HG03460 (cell line): ENCODE results near the gene MXRA7.
A peak's percentile ranks its signal among the peaks of the same experiment; 100 is the strongest.

Source experiments
- ATAC-seq: cut with Tn5 transposase; IDR thresholded peaks from one replicate; pipeline ENCODE4 v1.9.1; 2021; ENCODE audit not compliant: unreplicated experiment

The MXRA7 gene

DNA sequence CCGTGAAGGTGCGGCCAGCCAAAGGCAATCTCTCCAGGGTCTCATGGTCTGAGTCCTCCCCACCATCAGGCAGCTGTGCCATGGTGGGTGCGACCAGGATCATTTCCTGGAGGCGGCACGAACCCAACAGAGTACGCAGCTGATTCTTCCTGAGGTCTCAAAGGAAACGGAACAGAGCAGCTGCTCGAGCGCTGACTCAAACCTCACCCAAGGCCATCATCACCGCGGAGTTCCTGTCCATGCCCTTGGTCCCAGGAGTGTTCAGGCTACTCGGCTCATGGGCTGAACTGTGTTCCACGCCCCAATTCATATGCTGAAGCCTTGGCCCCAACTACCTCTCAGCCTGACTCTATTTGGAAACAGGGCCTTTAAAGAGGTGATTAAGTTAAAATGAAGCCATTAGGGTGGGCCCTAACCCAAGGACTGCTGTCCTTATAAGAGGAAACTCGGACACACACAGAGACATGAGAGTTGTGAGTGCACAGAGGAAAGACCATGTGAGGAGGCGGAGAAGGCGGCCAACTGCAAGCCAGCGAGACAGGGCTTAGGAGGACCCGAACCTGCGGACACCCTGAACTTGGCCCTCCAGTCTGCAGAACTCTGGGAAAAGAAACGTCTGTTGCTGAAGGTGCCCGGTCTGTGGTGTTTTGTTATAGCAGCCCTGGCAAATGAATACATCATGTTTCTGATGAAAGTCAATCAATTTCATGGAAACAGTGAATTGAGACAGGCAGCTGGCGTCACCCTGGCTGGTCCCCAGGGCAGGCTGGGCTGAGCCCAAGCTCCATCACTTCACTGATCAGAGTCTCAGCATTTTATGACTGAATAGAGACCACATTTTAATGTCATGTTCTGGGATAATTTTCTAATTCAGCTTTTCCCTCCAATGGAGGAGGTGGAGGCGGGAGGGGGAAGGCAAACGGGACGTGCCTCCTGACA lies 13.7 kb downstream of the MXRA7 start:
- ATAC-seq, result peak; percentile 70

DNA sequence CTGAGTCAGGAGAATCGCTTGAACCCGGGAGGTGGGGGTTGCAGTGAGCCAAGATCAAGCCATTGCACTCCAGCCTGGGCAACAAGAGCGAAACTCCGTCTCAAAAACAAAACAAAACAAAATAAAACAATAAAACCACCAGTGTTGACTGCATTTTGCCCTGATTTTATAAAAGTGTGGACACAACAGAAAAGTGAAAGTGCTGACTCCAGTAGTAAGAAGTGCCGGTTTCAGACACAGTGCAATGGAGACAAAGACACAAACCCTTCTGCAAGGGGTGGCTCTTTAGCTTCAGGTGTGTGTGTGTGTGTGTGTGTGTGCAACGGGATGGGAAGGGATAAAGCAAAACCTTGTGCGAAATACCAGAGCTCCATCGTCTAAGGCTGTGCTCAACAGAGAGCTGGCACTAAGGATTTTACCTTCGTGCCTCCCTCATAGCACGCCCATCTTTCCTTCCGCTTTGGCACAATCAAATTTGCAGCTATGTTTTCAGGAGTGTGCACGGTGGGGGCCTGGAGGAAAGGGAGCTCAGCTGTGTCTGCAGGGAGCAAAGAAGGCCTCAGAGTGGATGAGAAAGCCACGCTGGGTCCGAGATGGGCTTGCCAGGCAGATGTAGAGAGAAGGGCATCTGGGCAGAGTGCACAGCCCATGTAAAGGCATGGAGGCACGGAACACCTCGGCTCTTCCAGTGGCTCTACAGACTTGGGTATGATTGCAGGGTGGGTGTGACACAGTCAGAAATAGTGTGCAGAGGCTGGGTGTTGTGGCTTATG lies 15.5 kb downstream of the MXRA7 start:
- no peak for ATAC-seq

- no peak for ATAC-seq
Measured at GRCh38 chr17:76691379-76692191, 19.2 kb downstream of the MXRA7 start.

DNA sequence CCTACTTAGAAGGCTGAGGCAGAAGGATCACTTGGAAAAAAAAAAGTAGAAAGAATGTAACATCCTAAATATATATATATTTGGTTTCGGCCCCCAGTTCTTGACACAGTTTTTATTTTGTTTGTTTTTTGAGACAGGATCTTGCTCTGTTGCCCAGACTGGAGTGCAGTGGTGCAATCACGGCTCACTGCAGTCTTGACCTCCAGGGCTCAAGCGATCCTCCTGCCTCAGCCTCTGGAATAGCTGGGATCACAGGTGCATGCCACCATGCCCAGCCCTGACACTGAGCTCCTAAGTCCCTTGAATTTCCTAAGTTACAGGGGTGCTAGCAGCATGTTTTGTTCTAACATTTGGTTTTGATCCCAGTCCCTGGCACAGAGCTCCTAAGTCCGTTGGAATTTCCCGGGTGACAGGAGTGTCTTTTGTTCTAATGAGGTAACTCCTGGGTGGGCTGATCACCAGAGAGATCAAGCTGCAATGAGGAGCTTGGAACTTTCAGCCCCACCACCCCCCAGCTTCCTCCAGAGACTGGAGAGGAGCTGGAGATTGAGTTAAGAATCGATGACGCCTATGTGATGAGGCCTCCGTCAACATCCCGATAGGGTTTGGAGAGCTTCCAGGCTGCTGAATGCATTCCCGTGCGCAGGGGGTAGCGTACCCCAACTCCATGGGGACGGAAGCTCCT lies 20.0 kb downstream of the MXRA7 start:
- no peak for ATAC-seq

- no peak for ATAC-seq
Measured at GRCh38 chr17:76689859-76690258, 20.9 kb downstream of the MXRA7 start.

- no peak for ATAC-seq
Measured at GRCh38 chr17:76688165-76688622, 22.6 kb downstream of the MXRA7 start.

- no peak for ATAC-seq
Measured at GRCh38 chr17:76687298-76688164, 23.2 kb downstream of the MXRA7 start.

DNA sequence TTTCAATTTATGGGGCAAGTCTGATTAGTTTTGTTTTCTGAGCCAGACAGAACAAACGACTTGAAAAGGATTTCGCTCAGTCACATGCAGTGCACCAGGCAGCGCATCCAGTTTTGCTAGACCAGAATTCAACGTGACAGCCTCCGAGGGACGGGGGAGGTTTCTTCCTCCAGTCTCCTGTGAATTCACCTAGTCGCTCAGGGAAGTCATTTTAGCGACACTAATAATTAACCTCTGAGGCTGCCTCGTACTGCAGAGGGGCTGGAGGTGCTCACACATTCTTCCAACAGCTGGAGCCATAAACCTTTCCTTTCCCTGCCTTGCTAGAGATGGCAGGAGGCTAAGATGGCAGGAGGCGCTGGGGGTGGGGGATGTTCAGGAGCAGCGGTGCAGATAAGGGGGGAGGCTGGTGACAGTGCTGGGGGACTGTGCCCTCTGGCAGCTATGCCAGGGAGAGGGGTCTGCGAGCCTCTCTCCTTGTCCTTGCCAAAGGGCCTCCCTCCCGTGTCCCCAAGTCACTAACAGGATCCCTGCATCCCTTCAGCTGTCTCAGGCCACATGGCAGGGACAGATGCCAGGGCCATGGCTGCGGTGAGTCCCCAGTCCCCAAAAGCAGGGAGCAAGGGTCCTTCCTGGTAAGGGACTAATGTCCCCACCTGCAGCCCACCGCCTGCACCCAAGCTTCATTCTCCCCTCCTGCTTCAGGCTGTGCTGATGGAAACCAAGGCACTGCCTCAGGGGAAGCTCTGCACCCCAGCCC lies 24.0 kb downstream of the MXRA7 start:
- ATAC-seq, result no peak

DNA sequence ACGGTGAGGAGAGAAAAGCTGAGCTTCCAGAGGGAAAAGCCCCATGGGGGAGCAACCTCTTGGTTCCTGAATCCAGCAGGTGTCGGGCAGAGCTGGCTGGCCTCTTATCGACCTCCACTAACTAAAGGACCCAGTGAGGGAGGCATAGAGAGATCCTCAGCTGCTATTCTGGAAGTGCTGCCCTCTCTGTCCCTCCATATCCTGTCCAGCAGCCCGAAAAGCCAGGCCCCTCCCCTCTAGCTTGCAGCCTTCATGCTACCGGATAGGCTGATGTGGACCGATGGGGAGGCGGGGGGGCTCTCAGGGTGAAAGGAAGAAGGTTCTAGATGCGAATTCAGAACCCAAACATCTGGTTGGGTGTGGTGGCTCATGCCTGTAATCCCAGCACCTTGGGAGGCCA lies 24.9 kb downstream of the MXRA7 start:
- ATAC-seq, result no peak

DNA sequence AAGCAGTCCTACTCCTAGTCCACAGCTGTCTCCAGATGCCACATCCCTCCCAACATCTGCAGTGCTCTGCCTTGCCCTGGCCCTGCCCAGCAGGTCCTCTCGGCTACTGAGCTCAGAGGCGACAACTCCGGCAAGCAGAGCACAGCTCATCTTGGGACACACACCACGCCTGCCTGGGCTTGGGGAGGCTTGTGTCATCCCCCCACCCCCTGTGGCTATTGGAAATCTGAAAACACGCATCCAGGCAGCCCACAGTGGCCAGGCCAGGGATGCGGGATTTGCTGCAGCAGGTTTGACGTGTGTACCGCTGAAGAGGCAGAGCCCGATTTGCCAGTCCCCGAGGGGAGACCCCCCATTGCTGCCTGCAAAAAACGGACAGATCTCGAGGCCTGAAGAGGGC lies 25.4 kb downstream of the MXRA7 start:
- no peak for ATAC-seq

- no peak for ATAC-seq
Measured at GRCh38 chr17:76684756-76685155, 26.0 kb downstream of the MXRA7 start.

- ATAC-seq, result no peak
Measured at GRCh38 chr17:76683921-76684745, 26.6 kb downstream of the MXRA7 start.

GRCh38 chr17:76683011-76683755 lies 27.6 kb downstream of the MXRA7 start:
- ATAC-seq, result no peak

- no peak for ATAC-seq
Measured at GRCh38 chr17:76682296-76682695, 28.5 kb downstream of the MXRA7 start.

DNA sequence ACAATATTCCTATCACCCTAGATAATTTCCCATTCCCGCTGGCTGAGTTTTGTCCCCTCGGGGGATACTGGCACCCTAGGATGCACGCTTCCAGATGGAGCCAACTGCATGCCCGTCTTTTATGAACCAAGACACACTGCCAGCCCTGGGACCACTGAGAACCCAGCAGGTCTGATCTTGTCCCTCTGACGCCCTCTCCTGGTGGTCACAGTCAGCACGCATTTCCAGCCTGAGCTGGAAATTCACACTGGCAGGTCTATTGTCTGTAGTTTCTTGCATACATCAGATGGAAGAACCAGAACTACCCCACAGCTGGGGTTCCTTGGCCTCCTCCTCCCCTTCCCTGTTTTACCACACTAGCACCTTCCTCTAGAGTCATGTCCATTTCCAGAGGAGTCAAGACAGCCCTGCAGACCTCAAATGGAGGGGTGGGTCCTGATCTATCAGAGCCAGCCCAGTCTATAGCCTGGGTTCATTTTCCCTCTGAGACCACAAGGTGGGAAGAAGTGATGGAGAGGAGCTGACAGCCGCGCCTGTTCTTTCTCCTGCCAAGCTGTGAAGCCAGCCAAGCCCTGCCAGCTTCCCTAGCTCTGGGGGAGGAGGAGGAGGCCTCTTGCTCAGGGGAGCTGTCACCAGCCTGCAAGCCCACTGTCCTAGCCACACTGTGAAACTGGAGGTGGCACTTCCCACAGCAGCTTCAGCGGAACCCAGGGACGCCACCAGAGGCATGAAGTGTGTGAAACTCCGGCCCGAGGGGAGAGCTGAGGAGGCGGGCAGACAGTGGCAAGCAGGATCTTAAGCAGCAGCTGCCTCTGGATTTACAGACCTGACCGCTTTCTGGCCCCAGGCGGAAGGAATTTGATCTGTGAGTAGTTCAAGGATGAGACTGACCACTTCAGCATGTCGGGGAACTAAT lies 29.3 kb downstream of the MXRA7 start:
- no peak for ATAC-seq

GRCh38 chr17:76679239-76679638 lies 31.5 kb downstream of the MXRA7 start:
- no peak for ATAC-seq
